Hepatocyte (in vitro differentiated cells): Measurements from ENCODE around the gene ZNF761.

Source experiments
- CTCF ChIP-seq: fragments of 200-600 bp; sonication (generic); IDR thresholded peaks from 2 replicates; pipeline ENCODE4 v1.5.1; 2016; ENCODE audit warnings: antibody characterized with exemption, mild to moderate bottlenecking; ENCODE audit not compliant: poor library complexity
- EZH2 ChIP-seq: fragments of 200-600 bp; sonication (generic); IDR thresholded peaks from 2 replicates; pipeline ENCODE4 v1.6.1; 2016; ENCODE audit warnings: antibody characterized with exemption, mild to moderate bottlenecking, borderline replicate concordance
- EZH2phosphoT487 ChIP-seq: fragments of 200-600 bp; sonication (generic); IDR thresholded peaks from one replicate; pipeline ENCODE4 v1.6.1; 2018; ENCODE audit warnings: antibody characterized with exemption, mild to moderate bottlenecking, low read depth, moderate library complexity; ENCODE audit not compliant: unreplicated experiment, severe bottlenecking

GRCh38 chr19:53463263-53463662 lies 31.5 kb downstream of the ZNF761 start:
- no peak for TF ChIP-seq CTCF
- no peak for TF ChIP-seq EZH2
- TF ChIP-seq EZH2phosphoT487: no peak
